Measurements from ENCODE around the gene RTKN2.

Gene RTKN2

GRCh38 chr10:62248465-62248864 is 20.2 kb downstream of the RTKN2 start:
- H3K4me3 ChIP-seq (ENCODE audit: insufficient read depth, low read length, poor library complexity, severe bottlenecking) = no peak overlapping the region
- H3K4me2 ChIP-seq (ENCODE audit: low read depth, low read length, poor library complexity, severe bottlenecking) = peak overlapping the region; percentile 3

GRCh38 chr10:62244785-62245467 is 23.7 kb downstream of the RTKN2 start:
- Histone ChIP-seq H3K79me2 (ENCODE audit: insufficient read depth, low read length) (peaks cover 35% of the 10 kb centered on the region), H3K9ac (ENCODE audit: low read length) (peak overlapping the region; percentile 51), H3K9me3 (ENCODE audit: insufficient read depth, low read length) (no peaks in the 10 kb centered on the region), H3K36me3 (ENCODE audit: low read length) (no peaks in the 10 kb centered on the region), H2AFZ (ENCODE audit: low read depth, low read length, severe bottlenecking) (peak overlapping the region; percentile 3), H3K4me3 (ENCODE audit: insufficient read depth, low read length, poor library complexity, severe bottlenecking) (peak overlapping the region; percentile 45), H4K20me1 (ENCODE audit: low read depth, low read length) (no peaks in the 10 kb centered on the region), H3K27ac (ENCODE audit: low read depth, low read length) (peak overlapping the region; percentile 90), H3K27me3 (ENCODE audit: low read length) (no peaks in the 10 kb centered on the region), H3F3A (ENCODE audit: insufficient read depth) (peaks cover 72% of the 10 kb centered on the region), H3K4me2 (ENCODE audit: low read depth, low read length, poor library complexity, severe bottlenecking) (peak overlapping the region; percentile 96), H3K9me2 (replicated peaks; ENCODE audit: insufficient read depth, low read length) (no peaks in the 10 kb centered on the region)
- TF ChIP-seq EZH2phosphoT487 (conservative IDR thresholded peaks at IDR 0.05; ENCODE audit: low read length) = no peak
- TF ChIP-seq, protein P1, sequence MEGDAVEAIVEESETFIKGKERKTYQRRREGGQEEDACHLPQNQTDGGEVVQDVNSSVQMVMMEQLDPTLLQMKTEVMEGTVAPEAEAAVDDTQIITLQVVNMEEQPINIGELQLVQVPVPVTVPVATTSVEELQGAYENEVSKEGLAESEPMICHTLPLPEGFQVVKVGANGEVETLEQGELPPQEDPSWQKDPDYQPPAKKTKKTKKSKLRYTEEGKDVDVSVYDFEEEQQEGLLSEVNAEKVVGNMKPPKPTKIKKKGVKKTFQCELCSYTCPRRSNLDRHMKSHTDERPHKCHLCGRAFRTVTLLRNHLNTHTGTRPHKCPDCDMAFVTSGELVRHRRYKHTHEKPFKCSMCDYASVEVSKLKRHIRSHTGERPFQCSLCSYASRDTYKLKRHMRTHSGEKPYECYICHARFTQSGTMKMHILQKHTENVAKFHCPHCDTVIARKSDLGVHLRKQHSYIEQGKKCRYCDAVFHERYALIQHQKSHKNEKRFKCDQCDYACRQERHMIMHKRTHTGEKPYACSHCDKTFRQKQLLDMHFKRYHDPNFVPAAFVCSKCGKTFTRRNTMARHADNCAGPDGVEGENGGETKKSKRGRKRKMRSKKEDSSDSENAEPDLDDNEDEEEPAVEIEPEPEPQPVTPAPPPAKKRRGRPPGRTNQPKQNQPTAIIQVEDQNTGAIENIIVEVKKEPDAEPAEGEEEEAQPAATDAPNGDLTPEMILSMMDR (IDR thresholded peaks at IDR 0.05; ENCODE audit: insufficient read depth, low read length, poor library complexity, severe bottlenecking) = peak; percentile 97

More at GRCh38 chr10:62248465-62248864, 20.2 kb downstream of the RTKN2 start:
- H3K79me2 ChIP-seq (ENCODE audit: insufficient read depth, low read length) = peaks cover 48% of the 10 kb centered on the region
- no peaks in the 10 kb centered on the region for H3K27me3 ChIP-seq (ENCODE audit: low read length)
- no peaks in the 10 kb centered on the region for H3K9me3 ChIP-seq (ENCODE audit: insufficient read depth, low read length)
- H3F3A ChIP-seq (ENCODE audit: insufficient read depth) = peaks cover 52% of the 10 kb centered on the region
- no peak overlapping the region for H2AFZ ChIP-seq (ENCODE audit: low read depth, low read length, severe bottlenecking)
- H3K27ac ChIP-seq (ENCODE audit: low read depth, low read length) = peak overlapping the region; percentile 26; the same call in 1 of the 2 replicates
- no peak overlapping the region for H3K9ac ChIP-seq (ENCODE audit: low read length)
- H3K9me2 ChIP-seq (replicated peaks; ENCODE audit: insufficient read depth, low read length) = no peaks in the 10 kb centered on the region
- no peaks in the 10 kb centered on the region for H4K20me1 ChIP-seq (ENCODE audit: low read depth, low read length)
- TF ChIP-seq, protein P1 (IDR thresholded peaks at IDR 0.05; ENCODE audit: insufficient read depth, low read length, poor library complexity, severe bottlenecking) = peak; percentile 39
- no peak for TF ChIP-seq EZH2phosphoT487 (conservative IDR thresholded peaks at IDR 0.05; ENCODE audit: low read length)
- H3K36me3 ChIP-seq (ENCODE audit: low read length) = no peaks in the 10 kb centered on the region

- Histone ChIP-seq H3K27ac (ENCODE audit: low read depth, low read length) (peak overlapping the region; percentile 90), H3K79me2 (ENCODE audit: insufficient read depth, low read length) (peaks cover 28% of the 10 kb centered on the region), H3K9ac (ENCODE audit: low read length) (peak overlapping the region; percentile 51), H3K36me3 (ENCODE audit: low read length) (no peaks in the 10 kb centered on the region), H3K9me2 (replicated peaks; ENCODE audit: insufficient read depth, low read length) (no peaks in the 10 kb centered on the region), H3K4me3 (ENCODE audit: insufficient read depth, low read length, poor library complexity, severe bottlenecking) (peak overlapping the region; percentile 45), H4K20me1 (ENCODE audit: low read depth, low read length) (no peaks in the 10 kb centered on the region), H2AFZ (ENCODE audit: low read depth, low read length, severe bottlenecking) (no peak overlapping the region), H3F3A (ENCODE audit: insufficient read depth) (peaks cover 79% of the 10 kb centered on the region), H3K4me2 (ENCODE audit: low read depth, low read length, poor library complexity, severe bottlenecking) (peak overlapping the region; percentile 96), H3K27me3 (ENCODE audit: low read length) (no peaks in the 10 kb centered on the region), H3K9me3 (ENCODE audit: insufficient read depth, low read length) (no peaks in the 10 kb centered on the region)
- TF ChIP-seq, protein P1 (IDR thresholded peaks at IDR 0.05; ENCODE audit: insufficient read depth, low read length, poor library complexity, severe bottlenecking) = no peak
- TF ChIP-seq EZH2phosphoT487 (conservative IDR thresholded peaks at IDR 0.05; ENCODE audit: low read length) = no peak
These were observed 24.6 kb downstream of the RTKN2 start for GRCh38 chr10:62244088-62244487.

All from SU-DHL-6 (cell line).